Breast epithelium (tissue), 3 donors: ENCODE data around the gene PCDHGA10.

Experiments used
- POLR2A ChIP-seq: fragments of 450-650 bp; IDR thresholded peaks from one replicate; pipeline ENCODE4 v1.6.1; 2016; ENCODE audit warnings: antibody characterized with exemption, mild to moderate bottlenecking, moderate library complexity
- POLR2AphosphoS5 ChIP-seq, 3 donors: sonication (generic); formaldehyde crosslinking; IDR thresholded peaks; one replicate each; pipeline ENCODE4 v1.6.1; 2017; ENCODE audit warnings: antibody characterized with exemption in 3 of 3
- TF ChIP-seq, protein P1 (sequence below), 3 donors: fragments of 450-650 bp; IDR thresholded peaks; one replicate each; pipeline ENCODE4 v1.5.1; 2016 to 2017; ENCODE audit warnings: antibody characterized with exemption in 3 of 3, mild to moderate bottlenecking in 3 of 3, moderate library complexity in 3 of 3

- TF ChIP-seq, protein P1, sequence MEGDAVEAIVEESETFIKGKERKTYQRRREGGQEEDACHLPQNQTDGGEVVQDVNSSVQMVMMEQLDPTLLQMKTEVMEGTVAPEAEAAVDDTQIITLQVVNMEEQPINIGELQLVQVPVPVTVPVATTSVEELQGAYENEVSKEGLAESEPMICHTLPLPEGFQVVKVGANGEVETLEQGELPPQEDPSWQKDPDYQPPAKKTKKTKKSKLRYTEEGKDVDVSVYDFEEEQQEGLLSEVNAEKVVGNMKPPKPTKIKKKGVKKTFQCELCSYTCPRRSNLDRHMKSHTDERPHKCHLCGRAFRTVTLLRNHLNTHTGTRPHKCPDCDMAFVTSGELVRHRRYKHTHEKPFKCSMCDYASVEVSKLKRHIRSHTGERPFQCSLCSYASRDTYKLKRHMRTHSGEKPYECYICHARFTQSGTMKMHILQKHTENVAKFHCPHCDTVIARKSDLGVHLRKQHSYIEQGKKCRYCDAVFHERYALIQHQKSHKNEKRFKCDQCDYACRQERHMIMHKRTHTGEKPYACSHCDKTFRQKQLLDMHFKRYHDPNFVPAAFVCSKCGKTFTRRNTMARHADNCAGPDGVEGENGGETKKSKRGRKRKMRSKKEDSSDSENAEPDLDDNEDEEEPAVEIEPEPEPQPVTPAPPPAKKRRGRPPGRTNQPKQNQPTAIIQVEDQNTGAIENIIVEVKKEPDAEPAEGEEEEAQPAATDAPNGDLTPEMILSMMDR (IDR thresholded peaks at IDR 0.05): no peak
- TF ChIP-seq POLR2AphosphoS5 (IDR thresholded peaks at IDR 0.05): no peak
- no peak for TF ChIP-seq POLR2A
Measured at GRCh38 chr5:141411575-141411974, 1.2 kb upstream of the PCDHGA10 start.
